Stimulated activated CD4-positive, alpha-beta T cell treated with anti-CD3 and anti-CD28 coated beads, Interleukin-12 subunit alpha, Interleukin-12 subunit beta, amount 100 ng/mL, for 4 hours (primary cell): Measurements from ENCODE around the gene MAMDC2.
"Not testable (repeated sequence)": the region's sequence is repeated elsewhere in the genome, so short reads cannot be mapped to it uniquely, and the experiment has no call there.

Experiments used
- DNase-seq: peaks from one replicate; pipeline ENCODE4 v3.0.0-alpha.2; 2020

The MAMDC2 gene

GRCh38 chr9:70043689-70044489, at the start of gene MAMDC2:
Gene MAMDC2, plus strand, starts transcription at chr9:70043848. Its CDS starts 350 bp downstream, at chr9:70044198.
- DNase-seq, result no peak

GRCh38 chr9:69995846-69996245, 47.8 kb upstream of the MAMDC2 start:
- DNase-seq, result no peak

GRCh38 chr9:69996967-69997366, 46.7 kb upstream of the MAMDC2 start:
- no peak for DNase-seq

GRCh38 chr9:69997524-69997923, 46.1 kb upstream of the MAMDC2 start:
- DNase-seq, result no peak

GRCh38 chr9:69999315-69999714, 44.3 kb upstream of the MAMDC2 start:
- no peak for DNase-seq

GRCh38 chr9:70000469-70000868, 43.2 kb upstream of the MAMDC2 start:
- no peak for DNase-seq

GRCh38 chr9:70003901-70004714, 39.5 kb upstream of the MAMDC2 start:
- DNase-seq, result no peak

GRCh38 chr9:70006306-70006705, 37.3 kb upstream of the MAMDC2 start:
- DNase-seq, result no peak

GRCh38 chr9:70007831-70008230, 35.8 kb upstream of the MAMDC2 start:
- no peak for DNase-seq

- no peak for DNase-seq
Observed at GRCh38 chr9:70010015-70010414, 33.6 kb upstream of the MAMDC2 start.

GRCh38 chr9:70011366-70011765, 32.3 kb upstream of the MAMDC2 start:
- DNase-seq, result no peak

- DNase-seq, result no peak
Observed at GRCh38 chr9:70012569-70012968, 31.1 kb upstream of the MAMDC2 start.

GRCh38 chr9:70013598-70014196, 30.0 kb upstream of the MAMDC2 start:
- DNase-seq, result no peak

GRCh38 chr9:70015099-70015498, 28.5 kb upstream of the MAMDC2 start:
- no peak for DNase-seq

- no peak for DNase-seq
Observed at GRCh38 chr9:70020217-70020616, 23.4 kb upstream of the MAMDC2 start.

- DNase-seq, result no peak
Observed at GRCh38 chr9:70020991-70021571, 22.6 kb upstream of the MAMDC2 start.

GRCh38 chr9:70028287-70028686, 15.4 kb upstream of the MAMDC2 start:
- DNase-seq, result no peak

- no peak for DNase-seq
Observed at GRCh38 chr9:70030156-70030555, 13.5 kb upstream of the MAMDC2 start.

GRCh38 chr9:70031141-70031545, 12.5 kb upstream of the MAMDC2 start:
- DNase-seq, result no peak

- DNase-seq, result no peak
Observed at GRCh38 chr9:70034271-70034711, 9.4 kb upstream of the MAMDC2 start.

- DNase-seq, result no peak
Observed at GRCh38 chr9:70035691-70036090, 8.0 kb upstream of the MAMDC2 start.

GRCh38 chr9:70036641-70037040, 7.0 kb upstream of the MAMDC2 start:
- DNase-seq, result no peak

- DNase-seq, result not testable (repeated sequence)
Observed at GRCh38 chr9:70038171-70038621, 5.5 kb upstream of the MAMDC2 start.
